Stimulated activated CD4-positive, alpha-beta T cell treated with anti-CD3 and anti-CD28 coated beads, Interleukin-2, amount 100 ng/mL, for 48 hours (primary cell): ENCODE data around the gene QSOX1.

ENCODE experiments used
- DNase-seq, 2 donors: peaks; one replicate each; pipeline ENCODE4 v3.0.0-alpha.2; 2020

Gene QSOX1

DNA sequence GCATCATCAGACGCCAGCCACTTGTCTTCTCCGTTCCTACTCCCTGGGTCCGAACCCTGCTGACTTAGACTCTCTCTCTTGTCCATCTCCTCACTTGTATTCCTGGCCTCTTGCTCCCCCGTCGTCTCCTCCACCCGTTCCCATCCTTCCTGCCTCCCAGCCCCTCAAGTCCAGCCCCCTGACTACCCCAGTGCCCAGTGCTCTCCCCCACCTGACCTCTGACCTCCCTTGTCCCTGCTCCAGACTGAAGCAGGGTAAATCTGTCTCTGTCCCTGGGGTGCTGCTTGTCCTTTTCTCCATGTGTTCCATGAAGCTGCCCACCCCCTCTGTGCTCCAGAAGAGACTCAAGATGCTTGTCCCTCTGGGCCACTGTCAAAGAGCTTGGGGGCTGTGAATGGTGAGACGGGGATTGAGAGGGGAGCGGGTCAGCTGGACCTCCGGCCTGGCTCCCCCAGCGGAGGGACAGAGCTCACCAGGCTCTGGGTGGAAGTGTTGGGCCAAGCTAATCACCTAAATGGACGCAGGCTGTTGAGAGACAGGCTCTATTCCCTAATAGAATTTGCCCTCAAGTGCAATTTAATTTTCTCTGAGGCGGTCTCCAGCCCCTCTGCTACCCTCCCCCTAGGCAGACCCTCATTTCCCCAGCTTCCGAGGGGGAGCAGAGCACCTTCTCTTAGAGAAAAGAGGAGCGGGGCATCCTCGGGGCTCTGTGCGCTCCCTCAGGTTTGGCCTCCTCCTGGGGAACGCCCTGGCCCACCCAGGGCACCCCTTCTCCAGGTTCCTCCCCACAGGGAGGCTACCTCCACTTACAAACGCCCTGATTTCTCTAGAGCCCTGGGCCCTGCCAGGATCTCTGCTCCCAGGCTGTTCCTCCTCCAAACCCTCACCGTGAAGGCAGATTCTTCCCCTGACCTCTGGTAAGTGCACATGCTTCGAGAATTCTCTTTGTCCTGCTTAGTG, 64.4 kb downstream of the QSOX1 start:
- DNase-seq = no peak

DNA sequence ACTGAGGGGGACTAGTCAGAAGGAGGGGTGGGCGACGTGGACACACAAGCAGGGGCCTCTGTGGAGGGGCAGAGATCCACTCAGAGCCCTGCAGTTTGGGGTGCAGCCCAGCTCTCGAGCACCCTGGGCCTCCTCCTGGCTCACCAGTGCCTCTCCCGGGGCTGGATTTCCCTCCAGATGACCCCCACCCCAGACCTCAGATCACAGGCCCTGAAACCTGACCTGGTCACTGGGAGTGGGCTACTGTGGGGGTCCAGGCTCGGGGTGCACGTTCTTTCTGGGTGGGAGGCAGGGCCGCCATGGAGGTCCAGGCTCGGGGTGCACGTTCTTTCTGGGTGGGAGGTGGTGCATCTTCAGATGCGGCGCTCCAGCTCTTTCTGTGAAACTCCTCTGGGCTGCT, 65.1 kb downstream of the QSOX1 start:
- no peak for DNase-seq

DNA sequence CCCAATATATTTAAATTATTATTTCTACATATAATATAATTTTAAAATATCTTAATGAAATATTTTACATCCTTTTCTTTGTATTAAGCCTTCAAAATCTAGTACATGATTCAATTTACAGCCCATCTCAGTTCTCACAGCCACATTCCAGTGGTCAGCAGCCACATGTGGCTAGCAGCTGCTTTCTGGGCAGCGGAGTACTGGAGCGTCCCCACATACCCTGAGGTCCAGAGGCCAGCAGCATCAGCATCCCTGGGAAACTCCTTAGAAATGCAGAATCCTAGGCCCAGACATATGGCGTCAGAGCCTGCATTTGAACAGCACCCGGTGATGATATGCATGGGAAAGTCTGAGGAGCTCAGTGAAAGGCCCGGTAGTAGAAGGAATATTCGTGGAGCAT, 66.8 kb downstream of the QSOX1 start:
- no peak for DNase-seq

DNA sequence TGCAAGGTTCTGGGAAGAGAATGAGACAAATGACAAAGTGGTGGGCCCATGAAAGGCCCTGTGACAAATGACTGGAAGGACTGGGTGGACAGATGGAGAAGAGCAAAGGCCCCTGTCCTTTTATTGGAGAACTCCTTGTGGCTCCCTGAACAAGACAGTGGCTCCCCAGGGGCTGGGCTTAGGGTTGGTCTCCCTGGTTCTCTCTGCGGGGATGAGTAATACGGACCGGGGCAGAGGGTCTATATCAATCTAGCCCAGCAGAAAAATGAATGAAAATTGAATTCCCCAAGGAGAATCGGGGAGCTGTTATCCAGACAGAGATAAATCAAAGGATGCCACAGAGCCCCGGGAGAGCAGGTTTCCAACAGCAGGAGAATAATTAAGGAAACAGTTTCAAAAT, 70.2 kb downstream of the QSOX1 start:
- DNase-seq = no peak

DNA sequence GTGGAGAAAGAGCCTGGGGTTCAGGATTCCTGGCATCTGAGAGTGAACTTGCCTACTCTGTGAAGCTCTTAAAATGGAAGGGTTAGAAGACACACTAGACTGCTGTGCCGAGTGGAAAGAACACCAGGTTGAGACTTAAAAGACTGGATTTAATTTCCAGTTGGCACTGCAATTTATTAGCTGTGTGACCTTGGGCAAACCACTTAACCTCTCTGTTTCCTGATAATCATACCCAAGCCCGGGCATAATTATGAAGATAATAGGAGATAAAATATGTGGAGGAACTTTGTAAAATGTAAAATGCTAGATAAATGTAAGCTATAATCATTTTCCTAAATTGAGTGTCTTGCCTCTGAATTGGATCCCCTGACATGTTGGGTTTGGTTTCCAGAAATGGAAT, 70.7 kb downstream of the QSOX1 start:
- no peak for DNase-seq

DNA sequence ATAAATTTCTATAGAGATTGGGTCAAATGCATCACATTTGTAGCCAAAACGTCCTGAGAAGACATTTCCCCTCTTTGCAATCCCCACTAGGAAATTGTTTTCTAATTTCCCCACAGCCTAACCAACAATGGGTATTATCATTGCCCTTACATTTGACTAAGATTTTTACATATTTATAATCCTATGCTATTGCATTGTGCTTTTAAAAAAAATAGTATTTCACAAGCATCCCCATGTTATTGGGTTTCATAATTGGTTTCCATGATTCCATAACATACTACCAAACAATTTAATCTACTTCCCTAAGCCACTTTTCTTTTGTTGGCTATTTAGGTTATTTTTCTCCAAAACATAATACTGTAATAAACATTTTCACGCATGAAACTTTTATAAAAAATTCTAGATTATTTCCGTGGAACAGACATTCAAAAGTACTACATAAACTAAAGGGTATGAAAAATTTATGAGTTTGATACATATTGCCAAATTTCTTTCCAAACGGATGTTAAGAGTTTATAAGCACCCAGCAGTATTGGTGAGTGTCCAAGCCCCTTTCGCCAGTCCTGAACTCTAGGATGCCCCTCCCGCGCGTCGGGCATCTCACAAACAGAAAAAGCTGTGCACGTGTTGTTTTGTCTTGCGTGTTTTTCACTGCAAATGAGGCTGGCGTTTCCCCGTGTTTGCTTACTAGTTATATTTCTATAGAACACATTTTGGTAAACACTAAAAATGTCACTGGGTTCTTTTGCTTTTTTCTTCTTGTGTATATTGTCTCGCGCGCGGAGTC, 73.4 kb downstream of the QSOX1 start:
- no peak for DNase-seq

DNA sequence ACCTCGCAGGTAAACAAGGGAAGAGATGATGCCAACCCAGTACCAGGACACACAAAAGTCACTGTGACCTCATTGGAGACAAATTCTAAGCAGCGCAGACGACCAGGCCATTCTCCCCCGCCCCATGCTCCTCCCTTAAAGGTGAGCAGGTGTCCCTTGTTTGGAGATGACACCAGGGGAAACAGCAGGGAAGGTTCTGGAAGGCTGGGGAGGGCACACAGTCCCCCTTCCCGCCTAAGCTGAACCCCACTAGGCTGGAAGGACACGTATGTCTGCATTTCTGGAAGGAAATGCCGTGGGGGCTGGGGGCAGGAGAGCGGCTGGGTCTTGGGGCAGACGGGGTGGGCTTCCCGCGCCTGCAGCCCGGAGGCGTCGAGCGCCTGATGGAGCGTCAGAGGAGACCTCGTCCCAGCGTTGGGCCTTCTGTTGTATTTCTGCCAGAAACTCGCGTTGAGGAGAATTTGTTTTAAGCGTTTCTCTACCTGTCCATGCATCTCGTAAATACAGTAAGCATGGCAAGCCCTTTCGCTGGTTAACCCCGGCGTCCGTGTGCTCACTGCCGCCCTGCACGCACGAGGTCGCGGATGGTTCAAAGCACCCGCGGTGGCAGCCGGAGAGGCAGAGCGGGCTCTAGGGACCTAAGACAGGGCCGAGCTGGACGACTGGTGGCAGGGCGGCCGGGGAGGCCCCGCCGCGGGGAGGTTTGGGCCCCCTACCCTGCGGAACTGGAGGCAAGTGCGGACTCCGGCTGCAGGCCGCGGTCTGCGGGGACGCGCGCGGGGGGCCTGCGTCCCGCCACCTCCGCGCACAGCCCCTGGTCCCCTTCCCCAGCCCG, 74.2 kb downstream of the QSOX1 start:
- DNase-seq = no peak

DNA sequence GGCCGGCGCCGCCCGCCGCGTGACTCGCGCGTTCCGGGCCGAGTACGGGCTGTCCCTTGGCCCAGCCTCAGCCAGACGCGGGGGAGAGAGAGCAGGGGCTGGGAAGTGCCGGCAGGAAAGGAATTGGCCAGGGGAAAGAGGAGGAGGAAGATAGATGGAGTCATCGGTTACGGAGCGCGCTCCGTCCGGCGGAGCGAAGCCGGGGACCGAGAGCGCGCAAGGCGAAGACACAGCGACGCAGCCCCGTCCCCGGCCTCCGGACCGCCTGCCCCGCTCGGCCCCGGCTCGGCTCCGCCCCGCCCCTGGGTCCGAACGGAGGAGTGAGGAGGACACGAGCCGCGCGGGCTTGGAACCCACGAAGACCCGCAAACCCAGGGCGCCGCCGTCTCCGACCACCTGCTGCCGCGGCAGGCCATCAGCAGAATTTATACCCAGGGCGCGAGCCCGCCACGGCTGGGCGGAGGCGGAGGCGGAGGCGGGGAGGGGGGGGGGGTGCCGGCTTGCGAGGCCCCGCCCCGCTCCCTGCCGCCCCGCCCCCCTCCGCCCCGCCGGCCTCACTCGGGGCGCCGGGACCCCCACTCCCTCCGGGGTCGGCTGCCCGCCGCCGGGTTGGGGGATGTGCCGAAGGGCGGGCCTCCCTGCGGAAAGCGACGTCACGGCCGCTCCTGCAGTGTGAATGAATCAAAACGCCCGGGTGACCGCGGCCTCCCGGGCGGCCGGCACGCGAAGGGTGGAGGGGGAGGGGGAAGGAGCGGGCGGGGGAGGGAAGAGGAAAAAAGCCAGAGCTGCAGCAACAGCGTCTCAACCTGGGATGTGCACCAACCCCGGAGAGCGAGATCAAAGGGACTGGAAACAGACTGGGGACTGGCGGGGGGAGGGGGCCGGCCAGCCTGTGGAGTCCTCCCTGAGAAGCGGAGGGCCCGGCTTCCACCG, 75.1 kb downstream of the QSOX1 start, which contains the start of gene LHX4:
TSS of gene LHX4 (plus strand) at position 782 of the 933 bp plus-strand sequence. CDS start 266 bp downstream, outside the sequence.
- no peak for DNase-seq

DNA sequence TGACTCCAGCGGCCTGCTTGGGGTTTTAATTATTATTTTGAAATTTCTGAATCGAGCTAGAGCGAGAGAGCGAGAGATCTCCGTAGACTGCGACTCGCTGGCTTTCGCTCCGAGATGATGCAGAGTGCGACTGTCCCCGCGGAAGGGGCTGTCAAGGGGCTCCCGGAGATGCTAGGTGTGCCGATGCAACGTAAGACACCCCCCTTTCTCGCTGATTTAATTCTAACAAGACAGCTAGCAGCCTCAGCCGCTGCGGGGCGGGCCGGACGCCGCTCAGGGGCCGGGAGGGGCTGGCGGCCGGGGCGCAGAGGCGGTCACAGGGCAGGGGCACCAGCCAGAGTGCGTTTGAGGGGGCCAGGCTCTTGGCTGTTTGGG, 75.7 kb downstream of the QSOX1 start:
- no peak for DNase-seq

DNA sequence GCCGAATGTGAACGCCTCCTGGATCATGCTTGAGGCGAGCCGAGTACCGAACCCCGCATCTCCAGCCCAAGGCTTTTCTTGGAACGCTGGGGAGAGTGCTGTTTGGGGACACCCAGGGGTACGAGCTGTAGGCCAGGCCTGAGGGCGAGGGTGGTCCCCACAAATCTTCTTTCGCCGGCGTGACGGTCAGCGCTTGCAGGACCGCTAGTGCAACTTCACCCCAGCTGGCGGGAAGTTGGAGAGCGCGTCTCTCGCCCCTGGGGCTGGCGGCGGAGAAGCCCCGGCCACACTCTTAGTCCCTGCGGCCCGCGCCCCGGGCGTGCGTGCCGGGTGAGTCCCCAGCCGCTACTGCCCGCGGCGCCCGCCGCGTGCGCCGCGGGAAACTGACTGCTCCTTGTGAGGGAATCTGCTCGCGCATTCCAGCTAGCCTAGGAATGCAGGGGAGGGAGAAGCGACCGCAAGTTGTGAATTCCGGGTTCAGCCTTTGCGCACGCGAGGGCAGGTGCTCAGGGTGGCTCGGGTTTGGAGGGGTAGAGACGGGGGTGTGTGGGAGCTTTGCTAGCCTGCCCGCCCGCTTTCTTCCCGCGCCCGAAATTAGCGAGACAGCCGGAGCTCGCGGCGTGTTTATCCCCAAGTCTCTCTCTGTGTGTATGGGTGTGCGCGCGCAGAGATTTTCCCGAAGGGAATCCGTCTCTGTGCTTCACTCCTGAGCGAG, 76.3 kb downstream of the QSOX1 start:
- DNase-seq = no peak

DNA sequence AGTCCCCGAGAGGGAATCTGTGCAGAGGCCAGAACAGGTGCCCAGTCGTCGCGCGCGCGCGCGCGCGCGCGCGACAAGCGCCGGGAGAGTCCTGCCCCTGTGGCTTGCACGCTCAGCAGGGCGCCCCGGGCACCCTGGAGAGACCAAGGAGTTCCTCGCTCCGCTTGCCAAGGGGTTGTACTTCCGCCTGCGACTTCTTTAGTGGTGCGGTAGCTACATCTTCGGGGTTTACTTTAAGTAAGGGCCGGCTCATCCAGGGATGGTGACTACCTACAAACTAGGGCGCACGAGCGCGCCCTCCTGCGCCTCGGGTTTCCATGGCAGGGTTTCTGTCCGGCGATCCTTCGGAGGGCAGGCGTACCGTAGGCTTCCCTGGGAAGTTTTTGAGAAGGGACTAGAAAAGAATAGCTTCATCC, 76.8 kb downstream of the QSOX1 start:
- no peak for DNase-seq

DNA sequence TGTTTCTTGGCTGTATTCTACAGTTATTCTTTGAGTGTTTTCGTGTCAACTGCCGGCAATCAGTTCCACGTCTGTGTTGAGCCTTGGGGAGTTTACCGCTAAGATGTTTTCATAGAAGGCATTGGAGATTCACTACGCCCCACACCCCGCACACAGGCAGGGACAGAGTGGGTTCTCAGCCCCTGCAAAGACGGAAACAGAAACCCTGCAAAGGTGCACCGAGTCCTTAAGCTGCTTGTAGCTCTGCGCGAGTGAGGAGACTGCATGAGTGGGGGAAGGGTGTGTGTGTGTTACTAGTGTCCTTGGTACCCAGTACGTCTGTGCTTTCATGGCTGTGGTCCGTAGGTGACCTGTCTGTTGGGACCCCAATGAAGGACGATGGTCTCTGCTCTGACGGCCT, 77.3 kb downstream of the QSOX1 start:
- DNase-seq = no peak

DNA sequence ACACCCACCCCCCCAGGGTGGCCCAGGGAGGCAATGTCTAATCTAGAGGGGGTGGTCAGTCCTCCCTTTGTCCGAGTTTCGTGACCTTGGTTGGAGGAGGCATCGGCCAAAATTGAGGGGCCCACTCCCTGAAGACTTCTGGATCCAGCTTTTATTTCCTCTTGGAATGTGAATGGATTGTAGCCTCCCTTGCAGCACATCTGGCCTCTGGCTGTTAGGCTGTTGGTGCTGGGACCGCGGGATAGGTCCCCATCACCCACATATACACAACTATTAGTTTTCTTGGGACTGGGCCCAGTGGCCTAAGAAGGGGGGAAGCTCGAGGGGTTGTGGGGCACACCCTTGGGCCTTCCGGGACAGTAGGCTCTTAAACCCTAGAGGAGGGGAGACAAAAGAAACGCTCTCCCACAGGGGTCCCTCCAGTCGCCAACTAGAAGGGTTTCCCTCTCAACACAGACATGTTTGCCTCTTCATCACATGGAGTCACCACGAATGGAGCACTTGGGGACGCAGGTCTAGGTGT, 77.9 kb downstream of the QSOX1 start:
- no peak for DNase-seq

DNA sequence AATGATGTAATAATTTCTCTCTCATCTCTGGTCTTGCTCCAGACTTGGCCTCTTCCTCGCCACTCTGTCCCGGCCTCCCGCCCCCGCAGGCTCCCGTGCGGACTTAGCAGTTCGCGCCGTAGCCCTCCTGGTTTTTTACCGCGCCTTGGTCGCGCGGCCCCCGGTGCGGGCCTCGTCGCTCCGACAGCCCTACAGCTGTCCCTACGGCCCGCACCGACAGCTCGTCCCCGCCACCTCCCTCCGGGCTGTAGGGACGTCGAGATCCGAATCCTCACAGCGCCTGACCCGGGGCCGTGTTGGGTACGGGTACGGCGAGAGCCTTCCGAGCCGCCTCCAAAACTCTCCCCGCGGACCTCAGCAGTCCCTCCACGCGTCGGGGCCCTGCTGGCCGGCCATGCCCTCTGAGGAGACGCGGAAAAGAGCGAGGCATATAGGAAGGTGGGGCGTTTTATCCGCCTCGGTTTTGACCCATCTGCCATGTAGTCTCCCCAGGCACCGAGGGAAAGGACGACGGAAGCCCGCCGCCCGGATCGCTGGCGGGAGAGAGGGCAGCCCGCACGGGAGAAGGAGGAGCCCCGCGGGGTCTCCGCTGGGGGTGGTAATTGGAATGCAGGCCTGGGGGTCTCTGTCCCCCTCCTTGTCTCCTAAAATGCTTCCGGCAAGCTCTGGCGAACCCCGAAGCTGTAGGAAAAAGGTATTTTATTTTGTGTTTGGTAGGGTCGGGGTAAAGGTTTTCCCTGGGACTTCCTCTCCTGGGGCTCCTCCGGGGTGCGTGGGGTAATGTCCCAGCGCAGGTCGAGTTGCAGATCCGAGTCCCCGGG, 78.7 kb downstream of the QSOX1 start:
- DNase-seq = no peak

DNA sequence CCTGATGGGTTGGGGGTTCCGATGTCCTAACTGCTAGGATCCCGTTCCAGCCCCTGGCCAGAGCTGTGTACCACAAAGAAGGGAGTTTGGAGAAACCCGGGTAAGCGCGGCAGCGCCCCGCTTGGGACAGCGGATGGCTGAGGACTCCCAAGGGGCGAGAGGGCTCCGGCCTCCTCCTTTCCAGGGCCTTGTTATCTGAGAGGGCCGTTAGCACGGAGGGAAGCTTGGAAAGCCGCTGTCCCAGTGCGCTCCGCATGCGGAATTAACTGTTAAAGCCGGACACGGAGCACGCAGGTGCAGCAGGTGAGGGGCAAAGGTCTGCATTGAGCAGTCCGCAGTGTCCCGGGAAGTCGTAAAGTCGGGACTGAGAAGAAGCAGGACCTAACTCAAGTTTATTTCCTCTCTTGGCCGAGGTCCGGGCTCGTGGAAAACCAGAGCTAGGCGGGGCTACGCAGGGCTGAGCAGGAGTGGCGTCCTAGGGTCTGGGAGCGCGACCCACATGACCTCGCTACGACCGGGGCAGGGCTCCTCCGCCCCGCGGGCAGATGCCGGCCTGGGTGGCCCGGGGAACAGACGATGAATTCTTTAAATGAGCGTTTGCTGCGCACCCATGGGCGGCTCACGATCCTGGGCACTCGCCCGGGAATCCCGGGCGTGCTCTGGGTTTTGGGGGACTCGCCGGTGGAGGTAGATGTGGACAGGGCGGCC, 79.9 kb downstream of the QSOX1 start:
- no peak for DNase-seq

DNA sequence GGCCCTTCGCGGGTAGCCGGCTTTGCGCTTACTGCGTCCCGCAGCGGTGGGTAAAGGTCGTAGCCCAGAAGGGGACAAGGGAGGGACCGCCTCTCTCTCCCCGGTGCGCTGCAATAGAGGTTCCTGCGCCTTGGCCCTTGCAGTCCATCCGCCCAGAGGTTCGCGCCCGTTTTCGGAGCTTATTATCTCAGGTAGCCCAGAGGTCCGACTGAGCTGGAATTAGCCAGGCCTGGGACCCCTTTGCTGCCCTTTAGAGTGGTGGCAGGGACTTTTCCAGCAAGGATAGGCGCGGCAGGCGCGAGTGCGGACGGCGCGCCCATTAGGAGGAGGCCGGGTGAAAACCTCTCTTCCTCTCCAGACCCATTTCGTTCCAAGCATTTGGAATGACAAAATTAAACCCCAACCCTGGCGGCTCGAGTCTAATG, 80.4 kb downstream of the QSOX1 start:
- DNase-seq = no peak

DNA sequence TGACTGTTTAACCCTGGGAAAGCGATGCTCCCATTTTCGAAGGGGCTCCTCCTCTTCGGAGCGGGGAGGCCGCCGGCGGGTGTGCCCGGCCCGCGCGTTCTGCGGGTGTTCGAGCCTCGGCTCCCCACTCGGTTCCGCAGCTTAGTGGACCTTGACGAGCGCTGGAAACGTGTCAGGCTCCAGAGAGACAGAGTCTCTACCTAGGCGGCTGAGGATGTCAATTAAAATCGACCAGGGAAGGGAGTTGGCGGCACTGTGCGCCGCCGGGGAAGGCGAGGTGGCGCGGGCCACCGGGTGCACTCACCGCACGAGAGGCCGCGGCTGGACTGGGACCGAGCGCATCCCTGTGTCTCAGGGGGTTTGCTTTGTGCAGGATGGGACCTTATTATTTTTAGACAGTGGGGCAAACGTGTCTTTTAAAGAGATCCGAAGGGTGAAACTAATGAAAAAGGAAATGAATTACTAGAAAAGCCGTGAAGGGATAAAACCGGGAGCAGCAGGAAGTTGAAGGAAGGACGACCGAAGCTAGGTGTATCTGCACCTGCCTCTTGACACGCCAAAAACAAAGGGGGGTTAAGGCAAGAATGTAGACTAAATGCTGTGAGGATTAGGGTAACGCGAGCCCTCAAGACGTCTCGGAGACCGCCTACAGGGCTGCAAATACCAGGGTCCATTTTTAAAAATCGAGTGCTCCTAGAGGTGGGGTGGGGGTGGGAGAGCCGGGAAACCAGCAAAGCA, 81.0 kb downstream of the QSOX1 start:
- no peak for DNase-seq

DNA sequence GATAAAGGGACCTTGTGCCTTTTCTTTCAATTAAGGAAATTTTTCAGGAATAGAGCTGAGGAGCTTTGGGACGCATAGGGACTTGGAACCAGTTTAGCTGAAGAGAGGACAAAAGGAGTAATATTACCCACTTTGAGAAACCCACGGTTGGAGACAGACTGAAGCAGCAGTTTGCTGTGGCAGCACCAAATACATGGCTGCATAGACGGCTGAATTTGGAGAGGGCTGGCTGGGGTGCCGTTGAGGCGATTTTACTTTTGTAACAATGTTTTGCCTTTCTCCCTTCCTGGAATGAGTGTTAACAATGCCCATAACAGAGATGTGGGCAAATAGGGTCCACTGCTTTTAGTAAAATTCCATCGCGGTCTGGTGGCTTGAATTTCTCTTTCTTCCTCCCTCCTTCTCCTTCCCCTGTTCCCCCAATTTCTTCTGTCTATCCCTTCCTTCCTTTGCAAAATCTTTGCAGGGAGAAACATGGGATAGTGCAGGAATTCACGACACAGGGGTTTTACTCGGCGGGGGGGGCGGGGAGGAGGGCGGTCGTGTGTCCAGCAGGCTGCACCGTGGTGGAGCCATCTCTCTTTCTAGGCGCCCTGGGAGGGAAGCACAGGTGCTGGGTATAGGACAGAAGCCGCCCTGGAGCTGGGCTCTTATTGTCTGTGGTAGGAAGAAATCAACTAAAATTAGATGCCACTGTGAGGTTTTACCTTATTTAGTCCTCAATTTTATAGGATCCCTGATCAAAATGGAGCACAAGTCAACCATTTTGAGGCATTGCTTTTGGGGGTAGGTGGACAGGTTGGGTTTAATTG, 82.2 kb downstream of the QSOX1 start:
- no peak for DNase-seq
